Stomach (tissue), 9 donors: ENCODE results near the gene IMPG1. TPM values are rescaled to one million over a fixed set of nuclear protein-coding genes. Genes with fewer than 3 reads are reported as not detected.

Source experiments
- DNase-seq, 2 donors: peaks; one replicate each; pipeline versions ENCODE4 v3.0.0 to v3.0.0-alpha.2; 2013 to 2019
- H3K27ac ChIP-seq, 5 donors: fragments of 200-600 bp in 4 of 5; sonication (generic) in 4 of 5; one replicate each; pipeline ENCODE4 v1.5.1; 2013 to 2019; ENCODE audit warnings: mild to moderate bottlenecking in 1 of 5, moderate library complexity in 1 of 5
- H3K27me3 ChIP-seq, 3 donors: fragments of 200-600 bp; sonication (generic); one replicate each; pipeline ENCODE4 v1.5.1; 2017 to 2019; ENCODE audit warnings: mixed run types in 1 of 3
- H3K36me3 ChIP-seq, 4 donors: fragments of 200-600 bp; sonication (generic); 1 replicate in 3 of 4; 2 replicates in 1 of 4; pipeline ENCODE4 v1.5.1; 2016 to 2019
- H3K4me1 ChIP-seq, 4 donors: fragments of 200-600 bp; sonication (generic); one replicate each; pipeline ENCODE4 v1.5.1; 2016 to 2019
- H3K4me3 ChIP-seq, 4 donors: fragments of 200-600 bp; sonication (generic) in 3 of 4; one replicate each; pipeline ENCODE4 v1.5.1; 2016 to 2019; ENCODE audit warnings: mild to moderate bottlenecking in 1 of 4
- H3K9me3 ChIP-seq, 4 donors: fragments of 200-600 bp; sonication (generic); one replicate each; pipeline ENCODE4 v1.5.1; 2016 to 2019
- EP300 ChIP-seq: sonication (generic); formaldehyde crosslinking; IDR thresholded peaks from one replicate; pipeline ENCODE4 v1.6.1; 2017; ENCODE audit warnings: antibody characterized with exemption
- POLR2A ChIP-seq, 4 donors: fragments of 450-650 bp; IDR thresholded peaks; one replicate each; pipeline ENCODE4 v1.6.1; 2016; ENCODE audit warnings: antibody characterized with exemption in 4 of 4, control low read depth in 2 of 4, mild to moderate bottlenecking in 1 of 4, moderate library complexity in 1 of 4
- POLR2AphosphoS5 ChIP-seq, 3 donors: sonication (generic); formaldehyde crosslinking; IDR thresholded peaks; one replicate each; pipeline ENCODE4 v1.6.1; 2016; ENCODE audit warnings: antibody characterized with exemption in 3 of 3
- WGBS, 5 donors: extraction: QIAGEN DNeasy Blood & Tissue Kit in 3 of 5; methylation state at CpG; one replicate each; pipeline versions ENCODE4 v1.1.5 to v1.1.7; 2013 to 2018; 5-methylcytosine and 5-hydroxymethylcytosine counted together
- intact Hi-C: fragments of 100-400 bp; cut with DNase I; formaldehyde crosslinking; loops from one replicate; pipeline ENCODE4 v1.15.1; 2023; ENCODE audit warnings: low total_unique reads
- polyA plus RNA-seq, 3 donors: library from polyadenylated mRNA; stranded (reverse); fragments of 200-250 nt; gene quantifications; one replicate each; pipeline ENCODE4 v1.2.3, GENCODE V29; 2013
- small RNA-seq, 4 donors: library from RNA; depleted of rRNA; stranded (forward); fragments of <200 nt; gene quantifications; one replicate each; pipeline ENCODE3, GENCODE V24; 2016
- total RNA-seq, 5 donors: library from RNA; depleted of rRNA; stranded (reverse); fragments of >200 nt; gene quantifications; one replicate each; pipeline versions ENCODE4 v1.1.0 to v1.2.3, GENCODE V29; 2014 to 2016
- TF ChIP-seq, protein P1 (sequence below), 7 experiments: fragments of 450-650 bp in 4 of 7; fragments of 200-600 bp in 3 of 7; sonication (generic) in 3 of 7; IDR thresholded peaks; one replicate each; pipeline ENCODE4 v1.5.1; 2016 to 2019; ENCODE audit warnings: antibody characterized with exemption in 7 of 7, control low read depth in 2 of 7, mild to moderate bottlenecking in 1 of 7
- donor health status: healthy with polysubstance abuse.
- donor health status: Bipolar disorder and iron deficiency.
- donor health status: healthy.

The IMPG1 gene
- total and polyA plus RNA-seq, 8 donors: not detected

DNA sequence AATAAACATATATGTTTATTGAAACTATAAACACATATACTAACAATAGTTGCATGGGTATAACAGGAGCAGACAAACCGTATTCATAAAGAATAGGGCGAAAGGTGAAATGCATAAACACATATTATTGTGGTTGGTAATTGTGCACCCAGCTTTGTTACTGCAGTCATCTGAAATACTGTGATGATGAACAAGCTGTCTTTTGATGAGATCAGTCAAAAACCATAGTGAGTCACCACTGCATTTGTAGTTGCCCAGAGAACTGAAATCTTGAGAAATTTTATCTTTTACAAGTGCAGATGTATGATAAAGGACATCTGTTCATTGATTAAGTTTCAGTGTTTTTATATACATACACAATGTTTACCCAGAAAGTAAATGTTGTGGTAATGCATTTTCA lies 189.7 kb downstream of the IMPG1 start:
- DNase-seq: no peak
- peaks cover 0 to 50% (median 48%) of the 10 kb centered on the region in 4 donors for H3K36me3 ChIP-seq
- 44 to 94% (median 92%) methylated on average over 2 of the region's 2 CpGs for WGBS, 5 donors
- H3K4me1 ChIP-seq: no peaks in the 10 kb centered on the region
- H3K27me3 ChIP-seq: no peaks in the 10 kb centered on the region
- no peak overlapping the region for H3K27ac ChIP-seq
- TF ChIP-seq POLR2A (IDR thresholded peaks at IDR 0.05): no peak
- no peak for TF ChIP-seq EP300
- TF ChIP-seq, protein P1, sequence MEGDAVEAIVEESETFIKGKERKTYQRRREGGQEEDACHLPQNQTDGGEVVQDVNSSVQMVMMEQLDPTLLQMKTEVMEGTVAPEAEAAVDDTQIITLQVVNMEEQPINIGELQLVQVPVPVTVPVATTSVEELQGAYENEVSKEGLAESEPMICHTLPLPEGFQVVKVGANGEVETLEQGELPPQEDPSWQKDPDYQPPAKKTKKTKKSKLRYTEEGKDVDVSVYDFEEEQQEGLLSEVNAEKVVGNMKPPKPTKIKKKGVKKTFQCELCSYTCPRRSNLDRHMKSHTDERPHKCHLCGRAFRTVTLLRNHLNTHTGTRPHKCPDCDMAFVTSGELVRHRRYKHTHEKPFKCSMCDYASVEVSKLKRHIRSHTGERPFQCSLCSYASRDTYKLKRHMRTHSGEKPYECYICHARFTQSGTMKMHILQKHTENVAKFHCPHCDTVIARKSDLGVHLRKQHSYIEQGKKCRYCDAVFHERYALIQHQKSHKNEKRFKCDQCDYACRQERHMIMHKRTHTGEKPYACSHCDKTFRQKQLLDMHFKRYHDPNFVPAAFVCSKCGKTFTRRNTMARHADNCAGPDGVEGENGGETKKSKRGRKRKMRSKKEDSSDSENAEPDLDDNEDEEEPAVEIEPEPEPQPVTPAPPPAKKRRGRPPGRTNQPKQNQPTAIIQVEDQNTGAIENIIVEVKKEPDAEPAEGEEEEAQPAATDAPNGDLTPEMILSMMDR (IDR thresholded peaks at IDR 0.05): no peak
- TF ChIP-seq POLR2AphosphoS5 (IDR thresholded peaks at IDR 0.05): no peak
- H3K9me3 ChIP-seq: no peaks in the 10 kb centered on the region
- intact Hi-C loops: no loop called here
- no peak overlapping the region for H3K4me3 ChIP-seq

DNA sequence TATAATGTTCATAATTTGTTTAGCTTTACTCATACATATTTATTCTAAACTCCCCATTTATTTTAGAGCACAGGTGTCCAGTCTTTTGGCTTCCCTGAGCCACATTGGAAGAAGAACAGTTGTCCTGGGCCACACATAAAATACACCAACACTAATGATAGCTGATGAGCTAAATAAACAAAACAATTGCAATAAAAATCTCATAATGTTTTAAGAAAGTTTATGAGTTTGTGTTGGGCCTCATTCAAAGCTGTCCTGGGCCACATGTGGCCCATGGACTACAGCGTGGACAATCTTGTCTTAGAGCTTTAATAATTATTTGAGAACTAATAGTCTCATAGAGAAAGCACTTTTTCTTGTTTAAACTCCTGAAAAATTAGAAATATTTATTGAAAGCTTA lies 192.2 kb downstream of the IMPG1 start:
- no peak overlapping the region for H3K27ac ChIP-seq
- TF ChIP-seq POLR2AphosphoS5 (IDR thresholded peaks at IDR 0.05) (no peak), POLR2A (IDR thresholded peaks at IDR 0.05) (no peak), EP300 (no peak)
- TF ChIP-seq, protein P1 (IDR thresholded peaks at IDR 0.05): no peak
- no peaks in the 10 kb centered on the region for H3K9me3 ChIP-seq
- no peaks in the 10 kb centered on the region for H3K4me1 ChIP-seq
- no peak overlapping the region for H3K4me3 ChIP-seq
- H3K36me3 ChIP-seq: peaks cover 0 to 55% (median 48%) of the 10 kb centered on the region in 4 donors
- intact Hi-C loops: no loop called here
- no peak for DNase-seq
- no peaks in the 10 kb centered on the region for H3K27me3 ChIP-seq
- 89 to 98% (median 95%) methylated on average over 1 of the region's 1 CpG for WGBS, 5 donors

DNA sequence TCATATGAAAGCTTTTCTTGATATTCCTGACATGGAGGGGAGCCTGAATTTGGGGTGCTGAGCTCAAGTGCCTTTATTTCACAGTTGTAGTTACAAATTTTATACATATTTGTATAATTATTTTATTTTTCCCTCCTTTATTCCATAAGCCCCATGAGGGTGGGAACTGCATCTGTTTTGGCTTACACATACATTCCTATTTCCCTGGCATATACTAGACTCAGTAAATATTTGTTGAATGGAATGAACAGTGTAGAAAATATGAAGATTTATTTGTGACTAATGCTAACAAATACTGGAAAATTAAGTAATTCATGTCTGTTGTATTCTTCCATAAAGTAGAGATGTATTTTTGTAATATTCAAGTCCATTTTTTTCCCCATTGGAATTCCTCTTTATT lies 196.3 kb downstream of the IMPG1 start:
- DNase-seq: no peak
- no peaks in the 10 kb centered on the region for H3K9me3 ChIP-seq
- TF ChIP-seq, protein P1 (IDR thresholded peaks at IDR 0.05): no peak
- TF ChIP-seq POLR2AphosphoS5 (IDR thresholded peaks at IDR 0.05) (no peak), POLR2A (IDR thresholded peaks at IDR 0.05) (no peak), EP300 (no peak)

DNA sequence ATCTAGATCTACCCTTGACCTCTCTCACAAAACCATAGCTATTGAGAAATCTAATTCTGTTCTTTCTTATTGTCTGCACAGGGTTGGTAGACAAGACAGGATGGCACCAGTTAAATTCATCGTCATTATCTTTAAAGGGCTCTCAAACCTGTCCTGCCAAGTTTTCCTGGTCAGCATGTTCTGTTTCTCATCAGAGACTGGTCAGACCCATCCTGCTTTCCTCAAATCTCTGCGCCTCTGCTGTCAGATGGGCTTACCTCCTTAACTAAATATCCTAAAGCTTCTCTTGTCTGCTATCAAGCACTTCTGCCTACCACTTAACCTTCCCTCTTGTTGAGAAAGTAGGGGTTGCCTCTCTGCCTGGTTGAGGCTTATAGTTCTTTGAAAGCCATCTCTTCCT lies 198.2 kb downstream of the IMPG1 start:
- 85 to 94% (median 86%) methylated on average over 2 of the region's 2 CpGs for WGBS, 5 donors
- no peaks in the 10 kb centered on the region for H3K9me3 ChIP-seq
- H3K27ac ChIP-seq: no peak overlapping the region
- H3K36me3 ChIP-seq: peaks cover 7 to 71% (median 62%) of the 10 kb centered on the region in 4 donors
- no peak for DNase-seq
- intact Hi-C loops: no loop called here
- H3K4me1 ChIP-seq: no peaks in the 10 kb centered on the region
- no peak overlapping the region for H3K4me3 ChIP-seq
- no peaks in the 10 kb centered on the region for H3K27me3 ChIP-seq
- TF ChIP-seq EP300 (no peak), POLR2A (IDR thresholded peaks at IDR 0.05) (no peak), POLR2AphosphoS5 (IDR thresholded peaks at IDR 0.05) (no peak)
- TF ChIP-seq, protein P1 (IDR thresholded peaks at IDR 0.05): no peak

More for the DNA sequence above, 196.3 kb downstream of the IMPG1 start:
- Histone ChIP-seq H3K4me1 (no peaks in the 10 kb centered on the region), H3K27ac (no peak overlapping the region), H3K4me3 (no peak overlapping the region), H3K27me3 (no peaks in the 10 kb centered on the region), H3K36me3 (peaks cover 7 to 88% (median 69%) of the 10 kb centered on the region in 4 donors)
- intact Hi-C loops: no loop called here

Small RNA genes lying within 50 kb of the gene (small RNA-seq; reads per million reads assigned to genes)
- gene RF00019 (0 reads per million in 4 donors), gene RNU6-248P (0 reads per million in 4 donors)
